H1 (cell line): ENCODE data around the gene MICU1. TPM values are rescaled to one million over a fixed set of nuclear protein-coding genes. Genes with fewer than 3 reads are reported as not detected.

Experiments
- CTCF ChIA-PET: fragments of 300-600 bp; sonication (Branson Sonifier 250); formaldehyde crosslinking; loops from one replicate; lab custom pipeline; 2021; ENCODE audit not compliant: partially characterized antibody; lab: Charles Lee
- POLR2A ChIA-PET: fragments of 300-600 bp; sonication (Branson Sonifier 250); formaldehyde crosslinking; loops from one replicate; lab custom pipeline; 2021; ENCODE audit warnings: inconsistent platforms; ENCODE audit not compliant: partially characterized antibody; lab: Charles Lee
- DNase-seq, 2 experiments: peaks; one replicate each; pipeline versions ENCODE4 v3.0.0 to v3.0.0-alpha.2; 2010 to 2022; ENCODE audit warnings: low spot score in 2 of 2, low read depth in 1 of 2, mixed read lengths in 1 of 2
- FAIRE-seq: peaks from 2 replicates; lab custom pipeline; 2011; peaks lifted over from hg19 to GRCh38; lab: Jason Lieb, UNC
- H2AFZ ChIP-seq: 2 replicates; pipeline ENCODE4 v1.8.1; 2012; ENCODE audit warnings: low read length, inconsistent platforms
- H2AK5ac ChIP-seq: 2 replicates; pipeline ENCODE4 v1.6.1; 2013; ENCODE audit warnings: low read depth, low read length
- H2BK120ac ChIP-seq: replicated peaks from 2 replicates; pipeline ENCODE3; 2013; ENCODE audit warnings: low read depth, low read length, inconsistent platforms
- H2BK12ac ChIP-seq: 2 replicates; pipeline ENCODE4 v1.6.1; 2013; ENCODE audit warnings: low read depth, low read length
- H2BK15ac ChIP-seq: 2 replicates; pipeline ENCODE4 v1.6.1; 2013; ENCODE audit warnings: low read length
- H2BK20ac ChIP-seq: 2 replicates; pipeline ENCODE4 v1.6.1; 2013; ENCODE audit warnings: low read length
- H2BK5ac ChIP-seq: 2 replicates; pipeline ENCODE4 v1.6.1; 2013; ENCODE audit warnings: low read depth, low read length
- H3K14ac ChIP-seq: 2 replicates; pipeline ENCODE4 v1.6.1; 2013; ENCODE audit warnings: inconsistent platforms; ENCODE audit not compliant: insufficient read length
- H3K18ac ChIP-seq: 2 replicates; pipeline ENCODE4 v1.6.1; 2013; ENCODE audit warnings: low read length; ENCODE audit errors: extremely low read depth
- H3K23ac ChIP-seq: 2 replicates; pipeline ENCODE4 v1.6.1; 2013; ENCODE audit warnings: inconsistent platforms; ENCODE audit not compliant: insufficient read length
- H3K23me2 ChIP-seq: 2 replicates; pipeline ENCODE4 v1.6.1; 2013; ENCODE audit warnings: low read depth, low read length
- H3K27ac ChIP-seq: 2 replicates; pipeline ENCODE4 v1.6.1; 2011; ENCODE audit warnings: low read depth, low read length, inconsistent platforms
- H3K27me3 ChIP-seq, 4 experiments: replicated peaks in 1 of 4; 1 replicate in 1 of 4; 2 replicates in 3 of 4; pipeline versions ENCODE4 v1.6.1 to v1.8.1; 2011 to 2013; ENCODE audit warnings: low read length in 3 of 4, mild to moderate bottlenecking in 3 of 4, inconsistent platforms in 2 of 4, mixed read lengths in 2 of 4, moderate library complexity in 1 of 4; ENCODE audit not compliant: control insufficient read depth in 3 of 4, insufficient read depth in 3 of 4; ENCODE audit errors: extremely low read depth in 1 of 4
- H3K36me3 ChIP-seq, 4 experiments: 2 replicates each; pipeline versions ENCODE4 v1.6.1 to v1.8.1; 2011 to 2013; ENCODE audit warnings: mild to moderate bottlenecking in 4 of 4, low read length in 3 of 4, moderate library complexity in 2 of 4, control low read depth in 1 of 4, inconsistent platforms in 1 of 4; ENCODE audit not compliant: insufficient read depth in 4 of 4, control insufficient read depth in 2 of 4
- H3K4ac ChIP-seq: replicated peaks from 2 replicates; pipeline ENCODE3; 2013; ENCODE audit warnings: low read length, low read depth, mixed read lengths, inconsistent platforms; ENCODE audit not compliant: insufficient read length
- H3K4me1 ChIP-seq, 4 experiments: replicated peaks in 1 of 4; 1 replicate in 1 of 4; 2 replicates in 3 of 4; pipeline versions ENCODE4 v1.6.1 to v1.8.1; 2011 to 2013; ENCODE audit warnings: low read length in 3 of 4, inconsistent platforms in 2 of 4, mixed read lengths in 1 of 4; ENCODE audit not compliant: insufficient read depth in 4 of 4, control insufficient read depth in 3 of 4
- H3K4me2 ChIP-seq, 2 experiments: 2 replicates each; pipeline versions ENCODE4 v1.6.1 to v1.8.1; 2011 to 2013; ENCODE audit warnings: low read depth in 2 of 2, low read length in 2 of 2, control low read depth in 1 of 2, inconsistent platforms in 1 of 2, mild to moderate bottlenecking in 1 of 2; ENCODE audit not compliant: insufficient read depth in 1 of 2
- H3K4me3 ChIP-seq, 4 experiments: fragments of 200-600, 300-600 bp in 1 of 4; sonication (generic), shearing (Covaris generic), sonication (Bioruptor Twin) in 1 of 4; 2 replicates each; pipeline versions ENCODE4 v1.5.1 to v1.8.1; 2011 to 2016; ENCODE audit warnings: low read length in 4 of 4, low read depth in 3 of 4, control low read depth in 2 of 4, inconsistent platforms in 2 of 4, mild to moderate bottlenecking in 2 of 4, mixed read lengths in 1 of 4, moderate library complexity in 1 of 4; ENCODE audit not compliant: insufficient read depth in 2 of 4; ENCODE audit errors: extremely low read depth in 1 of 4
- H3K56ac ChIP-seq: replicated peaks from 2 replicates; pipeline ENCODE3; 2013; ENCODE audit warnings: low read depth, mild to moderate bottlenecking, mixed read lengths, low read length, inconsistent platforms; ENCODE audit not compliant: insufficient read length
- H3K79me1 ChIP-seq: 2 replicates; pipeline ENCODE4 v1.6.1; 2013; ENCODE audit warnings: low read depth, low read length, control low read depth
- H3K79me2 ChIP-seq, 2 experiments: 2 replicates each; pipeline versions ENCODE4 v1.6.1 to v1.8.1; 2012 to 2013; ENCODE audit warnings: low read length in 2 of 2, mild to moderate bottlenecking in 2 of 2, inconsistent platforms in 1 of 2; ENCODE audit not compliant: insufficient read depth in 2 of 2, control insufficient read depth in 1 of 2
- H3K9ac ChIP-seq, 4 experiments: replicated peaks in 1 of 4; 1 replicate in 1 of 4; 2 replicates in 3 of 4; pipeline versions ENCODE4 v1.6.1 to v1.8.1; 2011 to 2013; ENCODE audit warnings: low read depth in 3 of 4, low read length in 3 of 4, control low read depth in 2 of 4, mild to moderate bottlenecking in 2 of 4, moderate library complexity in 2 of 4, inconsistent platforms in 1 of 4; ENCODE audit errors: extremely low read depth in 1 of 4
- H3K9me3 ChIP-seq, 2 experiments: 2 replicates each; pipeline versions ENCODE4 v1.6.1 to v1.8.1; 2012 to 2013; ENCODE audit warnings: mild to moderate bottlenecking in 2 of 2, moderate library complexity in 2 of 2, control low read depth in 1 of 2, inconsistent platforms in 1 of 2, low read depth in 1 of 2, low read length in 1 of 2, mixed read lengths in 1 of 2; ENCODE audit not compliant: insufficient read depth in 2 of 2
- H4K20me1 ChIP-seq, 2 experiments: replicated peaks in 1 of 2; 2 replicates each; pipeline versions ENCODE3 to v1.8.1; 2011 to 2013; ENCODE audit warnings: inconsistent platforms in 2 of 2, low read length in 2 of 2, mild to moderate bottlenecking in 1 of 2; ENCODE audit not compliant: insufficient read depth in 2 of 2, control insufficient read depth in 1 of 2
- H4K5ac ChIP-seq: 2 replicates; pipeline ENCODE4 v1.6.1; 2013; ENCODE audit warnings: low read length, low read depth, mixed read lengths, inconsistent platforms; ENCODE audit not compliant: insufficient read length
- H4K8ac ChIP-seq: 2 replicates; pipeline ENCODE4 v1.8.0; 2013; ENCODE audit warnings: mild to moderate bottlenecking, moderate library complexity, low read length, inconsistent platforms; ENCODE audit not compliant: insufficient read depth; ENCODE audit errors: extremely low read depth
- H4K91ac ChIP-seq: replicated peaks from 2 replicates; pipeline ENCODE3; 2013; ENCODE audit warnings: low read length, mixed read lengths, inconsistent platforms; ENCODE audit not compliant: insufficient read length
- CEBPB ChIP-seq: IDR thresholded peaks from 2 replicates; pipeline ENCODE4 v1.6.1; 2012; ENCODE audit warnings: low read depth, low read length
- CTBP2 ChIP-seq: IDR thresholded peaks from 2 replicates; pipeline ENCODE4 v1.7.0; 2011; ENCODE audit warnings: borderline replicate concordance, mild to moderate bottlenecking, moderate library complexity, mixed read lengths, low read length; ENCODE audit not compliant: insufficient read depth, insufficient read length
- EGR1 ChIP-seq: IDR thresholded peaks from 2 replicates; pipeline ENCODE4 v1.6.1; 2011; ENCODE audit warnings: low read depth, low read length, borderline replicate concordance
- GABPA ChIP-seq: IDR thresholded peaks from 2 replicates; pipeline ENCODE4 v1.6.1; 2011; ENCODE audit warnings: mild to moderate bottlenecking, low read length, moderate library complexity, borderline replicate concordance; ENCODE audit not compliant: insufficient read depth
- JUND ChIP-seq: IDR thresholded peaks from 2 replicates; pipeline ENCODE4 v1.6.1; 2011; ENCODE audit warnings: mild to moderate bottlenecking, improper control_type of control experiment, low read length
- RAD21 ChIP-seq, 2 experiments: IDR thresholded peaks in 1 of 2; conservative IDR thresholded peaks in 1 of 2; 2 replicates each; pipeline ENCODE4 v1.6.1; 2011; ENCODE audit warnings: low read depth in 2 of 2, low read length in 2 of 2, improper control_type of control experiment in 1 of 2, inconsistent platforms in 1 of 2, mild to moderate bottlenecking in 1 of 2, moderate library complexity in 1 of 2
- RNF2 ChIP-seq: fragments of 200-900, 300-1000 bp; sonication (generic); IDR thresholded peaks from 2 replicates; pipeline ENCODE4 v1.7.1; 2016; ENCODE audit warnings: borderline replicate concordance, low read depth, mild to moderate bottlenecking, antibody characterized with exemption, low read length; ENCODE audit not compliant: poor library complexity, severe bottlenecking; ENCODE audit errors: missing control alignments
- RXRA ChIP-seq: IDR thresholded peaks from 2 replicates; pipeline ENCODE4 v1.6.1; 2011; ENCODE audit warnings: low read depth, mild to moderate bottlenecking, low read length, moderate library complexity; ENCODE audit not compliant: insufficient read depth
- SP4 ChIP-seq: IDR thresholded peaks from 2 replicates; pipeline ENCODE4 v1.6.1; 2012; ENCODE audit warnings: low read length, inconsistent platforms
- TAF1 ChIP-seq: IDR thresholded peaks from 2 replicates; pipeline ENCODE4 v1.6.1; 2011; ENCODE audit warnings: mild to moderate bottlenecking, low read depth, low read length
- TBP ChIP-seq: IDR thresholded peaks from 2 replicates; pipeline ENCODE4 v1.6.1; 2011; ENCODE audit warnings: low read depth, low read length, improper control_type of control experiment
- USF2 ChIP-seq: IDR thresholded peaks from 2 replicates; pipeline ENCODE4 v1.6.1; 2011; ENCODE audit warnings: low read length, improper control_type of control experiment
- WGBS, 2 experiments: shearing (Covaris generic) in 1 of 2; methylation state at CpG; one replicate each; pipeline versions ENCODE4 v1.1.6 to v1.1.7; 2013 to 2015; ENCODE audit warnings: low lambda C conversion rate in 2 of 2, mixed read lengths in 2 of 2, inconsistent platforms in 1 of 2, low coverage in 1 of 2, missing lambda C conversion rate in 1 of 2; ENCODE audit not compliant: insufficient replicate concordance in 2 of 2, insufficient coverage in 1 of 2, insufficient read length in 1 of 2; ENCODE audit errors: extremely low coverage in 1 of 2, missing lambda C conversion rate in 1 of 2; 5-methylcytosine and 5-hydroxymethylcytosine counted together
- polyA plus RNA-seq, 7 experiments: library from polyadenylated mRNA; depleted of rRNA in 3 of 7; stranded (reverse) in 5 of 7; unstranded in 2 of 7; fragments of >200 nt in 5 of 7; fragments of 200-250 nt in 2 of 7; gene quantifications; 1 replicate in 5 of 7; 2 replicates in 1 of 7; 4 replicates in 1 of 7; pipeline versions ENCODE4 v1.2.1 to v1.2.3, GENCODE V29; 2011 to 2013; ENCODE audit warnings: missing spikeins in 2 of 7, mixed read lengths in 2 of 7
- total RNA-seq: library from RNA; stranded (reverse); fragmentation: NEBNext Ultra II Directional; extraction: Animal tissue kit (Norgen Biotek cat#: 25700); gene quantifications from 2 replicates; pipeline ENCODE4 v1.2.1, GENCODE V29; 2021
- TF ChIP-seq, protein P1 (sequence below): IDR thresholded peaks from 2 replicates; pipeline ENCODE4 v1.6.1; 2012; ENCODE audit warnings: inconsistent platforms

Gene MICU1
- total and polyA plus RNA-seq, 2 of the 8 experiments (the other 6 are each of a cell fraction or from before 2014, with no cell fraction given) = 18.0 to 36.7 TPM

GRCh38 chr10:72648301-72648700 lies 22.4 kb upstream of the MICU1 start:
- DNase-seq (no peak), FAIRE-seq (no peak)
- WGBS, 2 experiments = 94% methylated on average over 1 of the region's 1 CpG; no CpG with 5 or more reads in 1 of the 2 experiments
- no peak for TF ChIP-seq TBP
- no peak for TF ChIP-seq RNF2
- no peak for TF ChIP-seq TAF1
- TF ChIP-seq USF2 = no peak
- no peak for TF ChIP-seq GABPA
- TF ChIP-seq RAD21 (IDR thresholded peaks at IDR 0.05 in 1 of 2, conservative IDR thresholded peaks at IDR 0.05 in 1 of 2; ENCODE audit: low read depth in 2 of 2, low read length in 2 of 2) = no peak
- TF ChIP-seq, protein P1, sequence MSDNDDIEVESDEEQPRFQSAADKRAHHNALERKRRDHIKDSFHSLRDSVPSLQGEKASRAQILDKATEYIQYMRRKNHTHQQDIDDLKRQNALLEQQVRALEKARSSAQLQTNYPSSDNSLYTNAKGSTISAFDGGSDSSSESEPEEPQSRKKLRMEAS = no peak
- TF ChIP-seq JUND = no peak
- no peak for TF ChIP-seq EGR1
- TF ChIP-seq RXRA = no peak
- no peak for TF ChIP-seq SP4
- no peak for TF ChIP-seq CEBPB
- no peak for TF ChIP-seq CTBP2

More at GRCh38 chr10:72648301-72648700, 22.4 kb upstream of the MICU1 start:
- Histone ChIP-seq H3K14ac (no peak overlapping the region), H2BK5ac (no peak overlapping the region), H4K20me1 (no peaks in the 10 kb centered on the region), H3K4me3 (no peak overlapping the region), H3K27ac (no peak overlapping the region), H3K23ac (no peak overlapping the region), H3K4ac (no peak overlapping the region), H3K79me1 (no peaks in the 10 kb centered on the region), H3K4me1 (no peaks in the 10 kb centered on the region), H4K5ac (no peak overlapping the region), H3K18ac (no peak overlapping the region), H2BK20ac (no peak overlapping the region), H3K9ac (no peak overlapping the region), H3K27me3 (no peaks in the 10 kb centered on the region), H2AK5ac (no peak overlapping the region), H2BK15ac (no peak overlapping the region), H3K23me2 (no peaks in the 10 kb centered on the region), H3K9me3 (no peaks in the 10 kb centered on the region), H2BK12ac (no peak overlapping the region), H3K4me2 (no peak overlapping the region), H4K91ac (no peak overlapping the region), H3K56ac (no peak overlapping the region), H3K36me3 (no peaks in the 10 kb centered on the region), H2AFZ (no peak overlapping the region), H3K79me2 (no peaks in the 10 kb centered on the region), H2BK120ac (no peak overlapping the region), H4K8ac (no peak overlapping the region)
- ChIA-PET CTCF (no interaction called here), POLR2A (interaction anchor here (1.0 kb wide), 1 partner anchor 295 kb away, joined by 3 read pairs; no protein-coding TSS in a partner anchor)
